Mucosa of descending colon (tissue), 3 donors: Measurements from ENCODE around the gene ANK3. TPM values are rescaled to one million over a fixed set of nuclear protein-coding genes. Genes with fewer than 3 reads are reported as not detected.

Source experiments
- ATAC-seq: fragments of 200-7000 bp; cut with Tn5 transposase; one replicate; pipeline ENCODE4 v1.9.1; 2020; ENCODE audit warnings: mild to moderate bottlenecking, moderate library complexity
- DNase-seq, 3 donors: peaks; one replicate each; pipeline ENCODE4 v3.0.0-alpha.2; 2020
- H3K36me3 ChIP-seq: fragments of 200-600 bp; one replicate; pipeline ENCODE4 v1.8.0; 2021; ENCODE audit warnings: low read depth, mild to moderate bottlenecking
- H3K4me1 ChIP-seq: fragments of 200-600 bp; one replicate; pipeline ENCODE4 v1.8.0; 2021; ENCODE audit warnings: low read depth, mild to moderate bottlenecking
- H3K4me3 ChIP-seq: fragments of 200-600 bp; one replicate; pipeline ENCODE4 v1.8.0; 2021; ENCODE audit warnings: mild to moderate bottlenecking
- H3K9me3 ChIP-seq: fragments of 200-600 bp; one replicate; pipeline ENCODE4 v1.8.0; 2021; ENCODE audit warnings: mild to moderate bottlenecking
- intact Hi-C, 2 donors: fragments of 100-400 bp; cut with DNase I in 1 of 2; cut with micrococcal nuclease in 1 of 2; formaldehyde crosslinking; loops; one replicate each; pipeline versions ENCODE4 v1.11.0 to v1.11.1; 2022; cut with DNase I, micrococcal nuclease
- total RNA-seq, 3 donors: library from RNA; stranded (reverse); fragmentation: NEBNext Ultra II Directional in 2 of 3; extraction: Animal tissue kit (Norgen Biotek cat#: 25700) in 2 of 3; gene quantifications; one replicate each; pipeline versions ENCODE4 v1.2.1 to v1.2.4, GENCODE V29; 2021 to 2023
- TF ChIP-seq, protein P1 (sequence below): fragments of 200-600 bp; IDR thresholded peaks from one replicate; pipeline ENCODE4 v1.8.0; 2022; ENCODE audit warnings: antibody characterized with exemption, mild to moderate bottlenecking
- donor health status: DM: no; HTN: no; CAD: no; lungs with moderate emphysema.
- donor health status: DM: no; HTN: no; CAD: no.
- donor health status: DM: no; HTN: yes; CAD: no.

The ANK3 gene
- total RNA-seq, 3 donors from 2014 or later, result 67.7 to 145 (median 74.0) TPM

DNA sequence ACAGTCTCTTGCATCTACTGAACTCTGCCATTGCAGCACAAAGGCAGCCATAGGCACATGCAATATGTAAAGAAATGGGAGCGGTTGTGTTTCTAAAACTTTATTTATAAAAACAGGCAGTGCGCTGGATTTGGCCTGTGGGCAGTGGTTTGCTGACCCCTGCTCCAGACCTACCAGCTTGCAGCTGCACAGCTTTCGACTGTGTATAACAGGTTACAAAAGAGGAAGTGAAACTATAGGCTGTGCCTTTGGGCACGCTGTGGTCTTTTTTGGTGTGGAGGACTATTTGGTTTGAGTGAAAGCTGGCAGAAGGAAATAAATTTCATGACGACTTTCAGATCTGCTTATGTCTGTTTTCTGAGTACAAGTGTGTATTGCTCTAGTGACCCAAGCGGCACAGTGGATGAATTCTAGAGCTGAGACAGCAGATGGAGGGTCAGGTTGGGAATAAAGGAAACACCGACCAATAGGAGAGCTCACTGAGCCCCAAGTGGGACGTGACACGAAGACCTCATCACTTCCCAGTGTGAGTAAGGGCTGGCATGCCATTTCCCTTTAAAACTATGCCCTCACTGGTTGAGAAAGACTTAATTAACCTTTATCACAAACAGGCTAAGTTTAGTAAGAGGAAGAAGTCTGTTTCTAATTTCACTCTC is 152.7 kb downstream of the ANK3 start:
- no peaks in the 10 kb centered on the region for H3K4me1 ChIP-seq
- intact Hi-C loops, result no loop called here
- no peaks in the 10 kb centered on the region for H3K36me3 ChIP-seq
- DNase-seq, result peak; percentile 35 to 66 (median 42)
- H3K4me3 ChIP-seq, result no peak overlapping the region
- TF ChIP-seq, protein P1, sequence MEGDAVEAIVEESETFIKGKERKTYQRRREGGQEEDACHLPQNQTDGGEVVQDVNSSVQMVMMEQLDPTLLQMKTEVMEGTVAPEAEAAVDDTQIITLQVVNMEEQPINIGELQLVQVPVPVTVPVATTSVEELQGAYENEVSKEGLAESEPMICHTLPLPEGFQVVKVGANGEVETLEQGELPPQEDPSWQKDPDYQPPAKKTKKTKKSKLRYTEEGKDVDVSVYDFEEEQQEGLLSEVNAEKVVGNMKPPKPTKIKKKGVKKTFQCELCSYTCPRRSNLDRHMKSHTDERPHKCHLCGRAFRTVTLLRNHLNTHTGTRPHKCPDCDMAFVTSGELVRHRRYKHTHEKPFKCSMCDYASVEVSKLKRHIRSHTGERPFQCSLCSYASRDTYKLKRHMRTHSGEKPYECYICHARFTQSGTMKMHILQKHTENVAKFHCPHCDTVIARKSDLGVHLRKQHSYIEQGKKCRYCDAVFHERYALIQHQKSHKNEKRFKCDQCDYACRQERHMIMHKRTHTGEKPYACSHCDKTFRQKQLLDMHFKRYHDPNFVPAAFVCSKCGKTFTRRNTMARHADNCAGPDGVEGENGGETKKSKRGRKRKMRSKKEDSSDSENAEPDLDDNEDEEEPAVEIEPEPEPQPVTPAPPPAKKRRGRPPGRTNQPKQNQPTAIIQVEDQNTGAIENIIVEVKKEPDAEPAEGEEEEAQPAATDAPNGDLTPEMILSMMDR, result no peak
- no peaks in the 10 kb centered on the region for H3K9me3 ChIP-seq
- peak; percentile 82 for ATAC-seq

DNA sequence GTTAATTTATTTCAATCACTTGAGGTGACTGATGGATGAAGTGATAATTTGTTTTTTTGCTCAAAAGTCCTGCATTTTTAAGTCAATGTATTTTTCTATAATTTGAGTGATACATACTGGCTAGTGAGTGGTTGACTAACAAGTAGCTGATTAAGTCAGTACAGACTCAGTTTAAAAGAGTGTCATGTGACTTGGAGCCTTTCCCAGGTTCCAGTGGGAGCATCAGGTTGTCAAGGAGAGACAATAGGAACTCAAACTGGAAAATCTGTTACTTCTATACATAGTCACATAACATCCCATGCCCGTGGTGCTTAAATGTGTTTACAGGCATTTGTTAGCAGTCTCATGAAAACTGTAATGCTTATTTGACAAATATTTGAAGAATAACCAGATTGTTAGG is 154.7 kb downstream of the ANK3 start:
- H3K9me3 ChIP-seq, result no peaks in the 10 kb centered on the region
- H3K4me1 ChIP-seq, result no peaks in the 10 kb centered on the region
- DNase-seq, result no peak
- intact Hi-C loops, result no loop called here
- no peaks in the 10 kb centered on the region for H3K36me3 ChIP-seq
- H3K4me3 ChIP-seq, result no peak overlapping the region
- ATAC-seq, result no peak
- TF ChIP-seq, protein P1, result no peak

DNA sequence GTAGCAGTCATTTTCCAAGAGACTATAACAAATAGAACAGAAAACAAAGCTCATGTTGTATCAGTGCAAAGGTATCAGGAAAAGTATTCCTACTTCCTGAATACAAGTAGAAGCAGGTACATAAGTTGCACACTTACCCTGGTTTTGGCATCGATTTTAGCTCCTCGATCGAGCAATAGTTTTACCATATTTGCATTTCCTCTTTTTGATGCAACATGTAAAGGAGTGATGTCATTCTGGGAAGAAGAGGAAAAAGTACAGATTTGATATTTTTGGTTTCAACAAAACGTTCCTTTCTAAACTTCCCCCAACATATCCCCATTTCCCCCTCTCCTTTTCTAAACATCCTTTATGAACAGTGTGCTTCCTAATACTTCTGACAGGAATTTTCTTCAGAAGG is 155.1 kb downstream of the ANK3 start:
- DNase-seq (no peak), ATAC-seq (no peak)
- Histone ChIP-seq H3K4me1 (no peaks in the 10 kb centered on the region), H3K36me3 (no peaks in the 10 kb centered on the region), H3K9me3 (no peaks in the 10 kb centered on the region), H3K4me3 (no peak overlapping the region)
- TF ChIP-seq, protein P1, result no peak
- intact Hi-C loops, result no loop called here

DNA sequence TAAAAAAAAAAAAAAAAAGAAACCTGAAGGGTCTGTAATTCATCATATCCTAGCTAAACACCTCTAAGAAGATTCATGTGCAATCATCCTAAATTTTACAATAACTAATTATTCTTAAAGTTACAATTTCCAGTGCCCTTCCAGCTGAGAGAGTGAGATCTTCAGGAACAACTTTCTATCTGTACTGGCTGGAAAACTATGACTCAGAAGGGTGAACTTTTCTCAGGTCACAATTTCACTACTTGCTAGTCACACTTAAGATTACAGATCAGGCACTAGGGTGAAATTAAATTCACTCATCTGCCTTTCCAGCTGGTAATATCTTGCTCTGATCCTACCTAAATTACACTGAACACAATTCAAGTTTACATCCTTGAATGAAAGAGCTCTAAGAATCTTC is 158.8 kb downstream of the ANK3 start:
- Histone ChIP-seq H3K9me3 (no peaks in the 10 kb centered on the region), H3K36me3 (no peaks in the 10 kb centered on the region), H3K4me1 (no peaks in the 10 kb centered on the region), H3K4me3 (no peak overlapping the region)
- intact Hi-C loops, result no loop called here
- TF ChIP-seq, protein P1, result no peak
- no peak for DNase-seq
- no peak for ATAC-seq

DNA sequence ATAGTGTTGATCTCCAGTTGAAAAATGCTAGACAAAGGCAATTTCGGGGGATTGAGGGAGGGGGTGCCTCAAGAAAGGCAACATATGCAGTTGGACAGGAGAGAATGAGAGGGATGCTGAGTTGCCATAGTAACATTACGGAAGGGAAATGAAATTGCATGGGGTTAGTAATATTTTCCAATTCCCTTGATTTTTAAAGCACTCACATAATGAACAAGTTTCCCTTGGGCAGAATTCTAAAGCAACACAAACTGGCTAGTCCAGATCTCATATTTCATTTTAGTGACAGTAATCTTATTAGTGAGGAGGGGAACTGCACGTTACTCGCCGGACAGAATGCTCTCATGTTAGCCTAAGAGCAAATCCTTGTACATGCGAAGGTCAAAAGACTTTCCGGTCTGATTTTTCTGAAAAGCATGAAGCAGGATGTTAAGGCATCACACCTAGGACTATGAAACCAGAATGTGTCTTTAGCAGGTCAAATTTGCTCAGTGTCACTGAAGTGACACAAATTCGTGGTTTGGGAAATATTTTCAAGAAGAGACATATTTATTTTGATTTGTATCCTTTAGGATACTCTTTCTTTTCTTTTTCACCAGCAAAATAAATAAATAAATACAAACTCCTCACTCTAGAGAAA is 165.5 kb downstream of the ANK3 start:
- TF ChIP-seq, protein P1, result no peak
- no peaks in the 10 kb centered on the region for H3K36me3 ChIP-seq
- no peaks in the 10 kb centered on the region for H3K9me3 ChIP-seq
- ATAC-seq (no peak), DNase-seq (no peak)
- no peak overlapping the region for H3K4me3 ChIP-seq
- H3K4me1 ChIP-seq, result no peaks in the 10 kb centered on the region
- intact Hi-C loops, result no loop called here
